HAP-1 (cell line): ENCODE measurements around the gene BTBD2.

Experiments used
- DNase-seq, 2 experiments: peaks; one replicate each; pipeline ENCODE4 v3.0.0-alpha.2; 2016 to 2020; ENCODE audit warnings: low spot score in 2 of 2
- H3K27me3 ChIP-seq: fragments of 250-450 bp; sonication (Bioruptor Pico); 2 replicates; pipeline ENCODE4 v1.5.1; 2020; ENCODE audit warnings: low read depth, mild to moderate bottlenecking, moderate library complexity
- H3K36me3 ChIP-seq: fragments of 250-450 bp; sonication (Bioruptor Pico); replicated peaks from 2 replicates; pipeline ENCODE4 v1.5.1; 2020; ENCODE audit warnings: mild to moderate bottlenecking
- H3K4me1 ChIP-seq: fragments of 250-450 bp; sonication (Bioruptor Pico); 2 replicates; pipeline ENCODE4 v1.5.1; 2020; ENCODE audit warnings: mild to moderate bottlenecking
- H3K4me3 ChIP-seq: fragments of 250-450 bp; sonication (Bioruptor Pico); 2 replicates; pipeline ENCODE4 v1.5.1; 2020; ENCODE audit warnings: mild to moderate bottlenecking, moderate library complexity
- H3K9me3 ChIP-seq: fragments of 250-450 bp; sonication (Bioruptor Pico); 2 replicates; pipeline ENCODE4 v1.5.1; 2020; ENCODE audit warnings: mild to moderate bottlenecking, moderate library complexity
- in situ Hi-C: fragments of 300-500 bp; cut with MboI; formaldehyde crosslinking; loops from 3 replicates; pipeline ENCODE4 v1.14.3; 2020; ENCODE audit warnings: low sequenced_read_pairs, inconsistent platforms, mixed read lengths

Gene BTBD2

GRCh38 chr19:2015608-2015950, at the start of gene BTBD2:
Gene BTBD2 (minus strand): TSS chr19:2015714. CDS start chr19:2015703, 11 bp downstream.
- peak within 1 kb of the TSS; percentile 48 for H3K4me3 ChIP-seq
- DNase-seq, result peak; percentile 28 to 78
- in situ Hi-C loops, result no loop called here
- H3K4me1 ChIP-seq, result no peaks in the 10 kb centered on the region
- peaks cover 12% of the 10 kb centered on the region; the same call in 1 of the 2 replicates for H3K36me3 ChIP-seq
- H3K27me3 ChIP-seq, result no peaks in the 10 kb centered on the region
- H3K9me3 ChIP-seq, result no peaks in the 10 kb centered on the region

DNA sequence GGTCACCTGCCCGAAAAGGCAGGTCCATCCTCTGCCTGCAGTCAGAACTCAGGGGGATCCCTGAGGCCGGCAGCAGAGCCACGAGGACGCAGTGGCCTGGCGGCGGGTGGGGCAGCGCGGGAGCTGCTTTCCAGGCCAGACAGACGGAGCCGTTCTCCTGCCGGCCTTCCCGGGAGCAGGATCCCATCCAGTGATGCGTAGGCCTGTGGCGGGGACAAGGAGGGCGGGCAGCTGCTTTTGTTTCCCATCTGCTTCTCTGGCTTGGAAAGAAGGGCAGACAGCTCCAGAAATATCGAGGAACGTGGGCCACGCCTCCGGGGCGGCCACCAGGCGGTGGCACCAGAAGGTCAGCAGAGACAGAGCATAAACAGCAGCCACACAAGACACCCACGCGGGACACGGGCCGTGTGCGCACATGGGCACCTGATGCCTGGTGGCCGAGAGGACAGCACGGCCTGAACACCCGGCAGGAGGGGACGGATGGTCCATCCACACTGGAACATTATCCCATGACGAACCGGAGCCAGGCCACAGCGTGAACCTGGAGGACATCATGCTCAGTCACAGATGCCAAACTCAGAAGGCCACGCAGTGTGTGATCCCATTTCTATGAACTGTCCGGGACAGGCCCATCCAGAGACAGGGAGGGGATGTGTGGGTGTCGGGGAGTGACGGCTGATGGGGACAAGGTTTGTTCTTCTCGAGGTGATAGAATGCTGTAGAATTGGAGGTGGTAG, 49.4 kb upstream of the BTBD2 start:
- no peaks in the 10 kb centered on the region for H3K9me3 ChIP-seq
- DNase-seq, result no peak
- H3K27me3 ChIP-seq, result no peaks in the 10 kb centered on the region
- H3K36me3 ChIP-seq, result no peaks in the 10 kb centered on the region
- no peak overlapping the region for H3K4me3 ChIP-seq
- H3K4me1 ChIP-seq, result peaks cover 18% of the 10 kb centered on the region
- in situ Hi-C loops, result no loop called here

GRCh38 chr19:2064395-2064787, 48.9 kb upstream of the BTBD2 start:
- H3K27me3 ChIP-seq, result no peaks in the 10 kb centered on the region
- no peak for DNase-seq
- no peaks in the 10 kb centered on the region for H3K36me3 ChIP-seq
- peaks cover 24% of the 10 kb centered on the region for H3K4me1 ChIP-seq
- in situ Hi-C loops, result no loop called here
- H3K4me3 ChIP-seq, result no peak overlapping the region
- no peaks in the 10 kb centered on the region for H3K9me3 ChIP-seq

DNA sequence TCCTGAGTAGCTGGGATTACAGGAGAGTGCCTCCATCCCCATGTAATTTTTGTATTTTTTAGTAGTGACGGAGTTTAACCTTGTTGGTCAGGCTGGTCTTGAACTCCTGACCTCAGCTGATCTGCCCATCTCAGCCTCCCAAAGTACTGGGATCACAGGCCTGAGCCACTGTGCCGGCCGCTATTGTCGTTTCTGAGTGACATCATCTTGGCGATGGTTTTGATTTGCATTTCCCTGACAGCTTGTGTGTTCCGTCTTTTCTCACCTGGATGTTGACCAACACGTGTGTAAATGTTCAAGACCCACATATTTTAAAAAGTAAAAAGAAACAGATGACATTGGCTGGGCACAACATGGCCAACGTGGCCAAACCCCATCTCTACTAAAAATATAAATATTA, 48.3 kb upstream of the BTBD2 start:
- H3K36me3 ChIP-seq, result no peaks in the 10 kb centered on the region
- DNase-seq, result no peak
- in situ Hi-C loops, result no loop called here
- no peaks in the 10 kb centered on the region for H3K9me3 ChIP-seq
- H3K4me3 ChIP-seq, result no peak overlapping the region
- peaks cover 24% of the 10 kb centered on the region for H3K4me1 ChIP-seq
- no peaks in the 10 kb centered on the region for H3K27me3 ChIP-seq

GRCh38 chr19:2062770-2063169, 47.3 kb upstream of the BTBD2 start:
- Histone ChIP-seq H3K27me3 (no peaks in the 10 kb centered on the region), H3K4me1 (peaks cover 24% of the 10 kb centered on the region), H3K36me3 (no peaks in the 10 kb centered on the region), H3K4me3 (no peak overlapping the region), H3K9me3 (no peaks in the 10 kb centered on the region)
- DNase-seq, result no peak
- in situ Hi-C loops, result no loop called here

DNA sequence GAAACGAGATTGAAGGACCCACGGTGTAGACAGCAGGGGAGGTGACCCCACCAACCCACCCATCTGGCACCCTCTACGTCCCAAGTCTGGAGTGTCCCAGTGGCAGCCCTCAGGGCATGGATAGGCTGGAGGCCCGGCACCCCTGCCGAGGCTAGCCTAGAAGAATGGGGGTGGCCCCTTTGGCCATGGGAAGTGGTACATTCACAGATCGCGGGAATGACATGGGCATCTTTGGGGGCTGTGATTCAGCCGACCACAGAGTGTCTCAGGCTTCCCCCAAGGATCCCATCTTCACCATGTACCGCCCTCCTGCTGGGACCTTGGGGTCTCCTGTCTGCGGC, 46.8 kb upstream of the BTBD2 start:
- DNase-seq, result no peak
- in situ Hi-C loops, result no loop called here
- peaks cover 24% of the 10 kb centered on the region for H3K4me1 ChIP-seq
- no peaks in the 10 kb centered on the region for H3K9me3 ChIP-seq
- no peaks in the 10 kb centered on the region for H3K36me3 ChIP-seq
- no peaks in the 10 kb centered on the region for H3K27me3 ChIP-seq
- H3K4me3 ChIP-seq, result peak overlapping the region; percentile 61

GRCh38 chr19:2061495-2062388, 46.2 kb upstream of the BTBD2 start:
- peak; percentile 98 to 100 for DNase-seq
- H3K4me3 ChIP-seq, result peak overlapping the region; percentile 61
- peaks cover 24% of the 10 kb centered on the region for H3K4me1 ChIP-seq
- in situ Hi-C loops, result no loop called here
- no peaks in the 10 kb centered on the region for H3K36me3 ChIP-seq
- H3K27me3 ChIP-seq, result no peaks in the 10 kb centered on the region
- no peaks in the 10 kb centered on the region for H3K9me3 ChIP-seq

- H3K4me3 ChIP-seq, result peak overlapping the region; percentile 61
- peak; percentile 43 to 78 for DNase-seq
- no peaks in the 10 kb centered on the region for H3K9me3 ChIP-seq
- in situ Hi-C loops, result no loop called here
- no peaks in the 10 kb centered on the region for H3K27me3 ChIP-seq
- H3K36me3 ChIP-seq, result no peaks in the 10 kb centered on the region
- H3K4me1 ChIP-seq, result peaks cover 24% of the 10 kb centered on the region
These were observed 45.5 kb upstream of the BTBD2 start for GRCh38 chr19:2060884-2061494.

GRCh38 chr19:2059422-2060201, 44.1 kb upstream of the BTBD2 start:
- Histone ChIP-seq H3K9me3 (no peaks in the 10 kb centered on the region), H3K4me3 (peak overlapping the region; percentile 2), H3K27me3 (no peaks in the 10 kb centered on the region), H3K4me1 (peaks cover 24% of the 10 kb centered on the region), H3K36me3 (no peaks in the 10 kb centered on the region)
- in situ Hi-C loops, result no loop called here
- peak; percentile 35 to 61 for DNase-seq

DNA sequence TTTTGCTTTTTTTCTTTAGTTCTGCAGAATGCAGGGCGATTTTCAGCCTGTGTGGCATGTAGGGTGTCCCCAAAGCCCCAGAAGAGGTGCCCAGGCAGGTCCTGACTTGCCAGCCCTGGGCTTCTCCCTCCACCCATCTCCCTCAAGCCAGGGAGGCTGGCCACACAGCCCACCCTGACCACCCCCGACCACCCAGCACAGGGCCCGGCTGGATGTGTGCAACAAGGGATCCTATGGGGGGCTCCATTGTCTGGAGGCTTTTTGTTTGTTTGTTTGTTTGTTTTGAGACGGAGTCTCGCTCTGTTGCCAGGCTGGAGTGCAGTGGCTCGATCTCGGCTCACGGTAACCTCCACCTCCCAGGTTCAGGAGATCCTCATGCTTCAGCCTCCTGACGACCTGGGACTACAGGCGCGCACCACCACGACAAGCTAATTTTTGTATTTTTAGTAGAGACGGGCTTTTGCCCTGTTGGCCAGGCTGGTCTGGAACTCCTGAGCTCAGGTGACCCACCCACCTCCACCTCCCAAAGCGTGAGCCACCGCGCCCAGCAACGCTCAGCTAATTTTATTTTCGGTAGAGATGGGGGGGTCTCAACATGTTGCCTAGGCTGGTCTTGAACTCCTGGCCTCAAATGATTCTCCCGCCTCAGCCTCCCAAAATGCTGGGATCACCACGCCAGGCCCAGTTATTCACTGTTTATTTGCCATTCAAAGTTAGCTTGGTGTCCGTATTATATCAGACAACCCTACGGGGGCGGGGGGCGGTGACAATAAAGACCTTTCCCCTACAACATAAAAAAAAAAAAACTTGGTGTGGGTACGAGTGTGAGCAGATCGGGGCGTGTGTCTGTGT, 43.3 kb upstream of the BTBD2 start:
- no peak overlapping the region for H3K4me3 ChIP-seq
- DNase-seq, result no peak
- in situ Hi-C loops, result no loop called here
- H3K9me3 ChIP-seq, result no peaks in the 10 kb centered on the region
- H3K4me1 ChIP-seq, result peaks cover 24% of the 10 kb centered on the region
- H3K36me3 ChIP-seq, result no peaks in the 10 kb centered on the region
- no peaks in the 10 kb centered on the region for H3K27me3 ChIP-seq

DNA sequence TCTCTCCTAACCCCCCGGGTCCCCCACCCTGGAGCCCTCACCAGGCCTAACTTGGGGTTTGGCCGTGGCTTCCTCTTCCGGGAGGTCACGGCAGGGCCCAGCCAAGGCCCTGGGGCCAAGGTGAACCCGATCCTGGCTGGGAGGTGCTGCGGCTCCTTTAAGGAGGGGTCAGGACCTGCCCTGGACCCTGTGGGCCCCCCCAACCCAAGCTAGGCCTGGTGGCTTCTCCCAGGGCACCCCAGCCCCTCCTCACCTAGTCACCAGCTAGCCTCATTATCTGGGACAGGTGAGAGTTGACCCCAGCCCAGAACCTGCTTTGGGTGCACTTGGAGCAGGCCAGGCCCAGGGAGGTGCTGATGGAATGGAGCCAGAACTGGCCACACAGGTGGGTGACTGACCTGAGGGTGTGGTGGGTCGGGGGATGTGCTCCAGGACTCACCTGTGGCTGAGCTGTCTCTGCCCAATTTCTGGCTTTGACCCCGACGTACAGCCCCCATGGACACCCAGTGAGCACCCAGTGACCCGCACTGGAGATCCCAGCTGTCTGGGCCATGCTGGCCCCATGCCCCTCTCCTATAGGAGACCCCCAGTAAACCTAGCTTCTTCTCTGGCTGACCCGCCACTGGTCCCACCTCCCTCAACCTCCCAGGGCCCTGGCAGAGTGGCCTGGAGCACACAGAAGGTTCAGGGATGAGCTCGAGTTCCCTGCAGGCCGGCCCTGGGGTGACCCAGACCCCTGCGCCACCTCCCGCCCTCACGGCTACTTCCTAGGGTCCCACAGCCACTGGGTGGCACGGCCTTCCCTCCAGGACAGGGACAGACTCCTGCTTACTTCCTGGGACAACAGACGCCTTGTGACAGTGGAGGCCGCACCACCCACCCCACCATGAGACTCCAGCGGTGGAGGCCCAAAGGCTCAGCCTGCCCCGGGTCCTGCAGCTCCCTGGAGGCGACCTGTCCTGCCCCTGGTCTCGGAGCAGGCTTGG, 42.3 kb upstream of the BTBD2 start:
- no peak for DNase-seq
- no peaks in the 10 kb centered on the region for H3K36me3 ChIP-seq
- H3K4me3 ChIP-seq, result no peak overlapping the region
- no peaks in the 10 kb centered on the region for H3K27me3 ChIP-seq
- in situ Hi-C loops, result no loop called here
- no peaks in the 10 kb centered on the region for H3K9me3 ChIP-seq
- peaks cover 24% of the 10 kb centered on the region for H3K4me1 ChIP-seq

DNA sequence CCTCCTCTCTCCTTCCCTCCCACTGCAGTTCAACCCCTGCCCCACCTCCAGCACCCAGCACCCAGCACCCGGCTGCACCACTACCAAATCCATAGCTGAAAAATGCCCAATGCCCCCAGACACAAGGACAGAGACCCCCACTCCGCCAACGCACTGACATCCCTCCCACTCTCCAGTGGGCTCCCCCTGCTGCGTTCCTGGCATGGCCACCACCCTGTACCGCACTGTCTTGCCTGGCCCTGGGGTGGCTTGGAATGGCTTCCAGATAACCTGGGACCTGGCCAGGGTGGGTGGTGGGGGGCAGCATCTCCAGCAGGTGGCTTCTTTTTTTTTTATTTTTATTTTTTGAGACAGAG, 41.3 kb upstream of the BTBD2 start:
- H3K36me3 ChIP-seq, result no peaks in the 10 kb centered on the region
- peaks cover 17% of the 10 kb centered on the region for H3K4me1 ChIP-seq
- no peaks in the 10 kb centered on the region for H3K27me3 ChIP-seq
- in situ Hi-C loops, result no loop called here
- H3K4me3 ChIP-seq, result no peak overlapping the region
- DNase-seq, result no peak
- no peaks in the 10 kb centered on the region for H3K9me3 ChIP-seq
